Measurements from ENCODE around the gene KRT81.

The KRT81 gene

DNA sequence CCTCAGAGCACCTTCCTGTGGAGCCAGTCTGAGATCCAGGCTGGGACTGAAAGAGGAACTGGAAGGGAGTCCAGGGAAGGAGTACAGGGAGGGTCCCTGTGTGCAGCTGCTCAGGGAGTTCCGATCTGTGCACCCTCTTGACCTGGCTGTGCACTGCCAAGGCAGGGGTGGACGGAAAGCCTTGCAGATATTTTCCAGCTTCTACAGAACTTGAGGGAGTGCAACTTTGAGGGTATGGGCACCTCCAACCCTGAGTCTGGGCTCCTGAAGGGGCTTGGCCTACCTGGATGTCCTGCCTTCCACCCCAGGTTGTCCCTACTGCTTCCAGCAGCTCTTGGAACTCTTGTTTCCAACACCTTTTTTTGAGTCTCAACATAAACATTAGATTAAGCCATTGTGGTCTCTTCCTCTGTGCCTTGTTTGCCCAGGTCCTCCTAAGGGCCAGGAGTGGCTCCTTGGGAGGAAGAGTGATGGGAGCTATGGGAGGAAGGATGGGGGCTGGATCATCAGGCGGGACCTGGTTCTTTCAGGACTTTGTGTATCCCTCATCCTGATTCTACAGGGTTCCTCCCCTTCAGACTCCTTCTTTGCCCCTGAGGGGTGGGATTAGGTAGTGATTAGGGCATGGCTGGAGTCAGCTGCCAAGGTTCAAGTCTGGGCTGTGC, 54.8 kb downstream of the KRT81 start:
- ChIA-PET CTCF (interaction anchor here (1.1 kb wide), 1 partner anchor 80 kb away, joined by 3 read pairs; no protein-coding TSS in a partner anchor), POLR2A (ENCODE audit: low non-redundant PET) (interaction anchor here (0.6 kb wide), 1 partner anchor 55 kb away, joined by 3 read pairs; no protein-coding TSS in a partner anchor)
- no peak for DNase-seq (ENCODE audit: low spot score)
- H3K27ac ChIP-seq: peak overlapping the region; percentile 100
- TF ChIP-seq, protein P1, sequence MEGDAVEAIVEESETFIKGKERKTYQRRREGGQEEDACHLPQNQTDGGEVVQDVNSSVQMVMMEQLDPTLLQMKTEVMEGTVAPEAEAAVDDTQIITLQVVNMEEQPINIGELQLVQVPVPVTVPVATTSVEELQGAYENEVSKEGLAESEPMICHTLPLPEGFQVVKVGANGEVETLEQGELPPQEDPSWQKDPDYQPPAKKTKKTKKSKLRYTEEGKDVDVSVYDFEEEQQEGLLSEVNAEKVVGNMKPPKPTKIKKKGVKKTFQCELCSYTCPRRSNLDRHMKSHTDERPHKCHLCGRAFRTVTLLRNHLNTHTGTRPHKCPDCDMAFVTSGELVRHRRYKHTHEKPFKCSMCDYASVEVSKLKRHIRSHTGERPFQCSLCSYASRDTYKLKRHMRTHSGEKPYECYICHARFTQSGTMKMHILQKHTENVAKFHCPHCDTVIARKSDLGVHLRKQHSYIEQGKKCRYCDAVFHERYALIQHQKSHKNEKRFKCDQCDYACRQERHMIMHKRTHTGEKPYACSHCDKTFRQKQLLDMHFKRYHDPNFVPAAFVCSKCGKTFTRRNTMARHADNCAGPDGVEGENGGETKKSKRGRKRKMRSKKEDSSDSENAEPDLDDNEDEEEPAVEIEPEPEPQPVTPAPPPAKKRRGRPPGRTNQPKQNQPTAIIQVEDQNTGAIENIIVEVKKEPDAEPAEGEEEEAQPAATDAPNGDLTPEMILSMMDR (conservative IDR thresholded peaks at IDR 0.05; ENCODE audit: low read depth): no peak
